Heart right ventricle (tissue), 16 donors: Measurements from ENCODE around the gene CCNF. TPM values are rescaled to one million over a fixed set of nuclear protein-coding genes. Genes with fewer than 3 reads are reported as not detected.

Source experiments
- ATAC-seq, 8 donors: fragments of 200-7000 bp; cut with Tn5 transposase; one replicate each; pipeline ENCODE4 v1.9.1; 2020; ENCODE audit warnings: mild to moderate bottlenecking in 8 of 8, moderate library complexity in 8 of 8, moderate number of reproducible peaks in 1 of 8
- DNase-seq, 2 donors: peaks; one replicate each; pipeline ENCODE4 v3.0.0-alpha.2; 2020
- H3K27ac ChIP-seq, 10 donors: fragments of 200-600 bp; sonication (generic) in 2 of 10; one replicate each; pipeline versions ENCODE4 v1.5.0 to v1.8.0; 2020 to 2022; ENCODE audit warnings: mild to moderate bottlenecking in 3 of 10
- H3K27me3 ChIP-seq, 7 donors: fragments of 200-600 bp; one replicate each; pipeline ENCODE4 v1.8.0; 2021 to 2022; ENCODE audit warnings: mild to moderate bottlenecking in 2 of 7
- H3K36me3 ChIP-seq, 9 donors: fragments of 200-600 bp; sonication (generic) in 1 of 9; one replicate each; pipeline versions ENCODE4 v1.5.0 to v1.8.0; 2020 to 2022; ENCODE audit warnings: mild to moderate bottlenecking in 2 of 9
- H3K4me1 ChIP-seq, 9 donors: fragments of 200-600 bp; sonication (generic) in 1 of 9; one replicate each; pipeline versions ENCODE4 v1.5.0 to v1.8.0; 2020 to 2022; ENCODE audit warnings: mild to moderate bottlenecking in 4 of 9
- H3K4me3 ChIP-seq, 10 donors: fragments of 200-600 bp; sonication (generic) in 2 of 10; one replicate each; pipeline versions ENCODE4 v1.5.0 to v1.8.0; 2020 to 2022; ENCODE audit warnings: mild to moderate bottlenecking in 7 of 10, moderate library complexity in 2 of 10
- H3K9me3 ChIP-seq, 11 donors: fragments of 200-600 bp in 10 of 11; sonication (generic) in 2 of 11; one replicate each; pipeline versions ENCODE4 v1.5.0 to v1.8.0; 2013 to 2022; ENCODE audit warnings: mild to moderate bottlenecking in 2 of 11, control low read depth in 1 of 11, moderate library complexity in 1 of 11
- WGBS, 2 donors: extraction: QIAGEN DNeasy Blood & Tissue Kit; methylation state at CpG; one replicate each; pipeline ENCODE4 v1.1.7; 2013; ENCODE audit warnings: inconsistent platforms in 1 of 2; 5-methylcytosine and 5-hydroxymethylcytosine counted together
- intact Hi-C, 10 donors: fragments of 100-400 bp; cut with DNase I; formaldehyde crosslinking; loops; one replicate each; pipeline versions ENCODE4 v1.11.1 to v1.14.2; 2022
- long read RNA-seq, 3 donors: library from polyadenylated mRNA; unstranded; transcript quantifications; one replicate each; pipeline ENCODE4 v2.0.0, GENCODE V29; 2020 to 2021
- polyA plus RNA-seq, 2 donors: library from polyadenylated mRNA; stranded (reverse); fragments of 200-250 nt; gene quantifications; one replicate each; pipeline ENCODE4 v1.2.3, GENCODE V29; 2013
- total RNA-seq, 10 donors: library from RNA; stranded (reverse); fragmentation: NEBNext Ultra II Directional in 3 of 10; extraction: Animal tissue kit (Norgen Biotek cat#: 25700) in 3 of 10; gene quantifications; one replicate each; pipeline versions ENCODE4 v1.2.1 to v1.2.4, GENCODE V29; 2021 to 2023
- TF ChIP-seq, protein P1 (sequence below), 9 donors: fragments of 200-600 bp; sonication (generic) in 2 of 9; IDR thresholded peaks; one replicate each; pipeline versions ENCODE4 v1.5.0 to v1.8.0; 2021 to 2022; ENCODE audit warnings: antibody characterized with exemption in 9 of 9, mild to moderate bottlenecking in 5 of 9, moderate library complexity in 1 of 9
- donor health status: Arrhythmogenic right ventricular cardiomyopathy.
- donor health status: ischemic (EF 13 %, LVEDD 7.1; RV severe dilation, severe dysfunction).
- donor health status: healthy with polysubstance abuse.
- donor health status: DM: no; HTN: yes; CAD: no.
- donor health status: DM: no; HTN: no; CAD: no.
- donor health status: ischemic (EF 25% LVEDD 6.9; RV normal size, moderate dysfunction).
- donor health status: ischemic (EF 25% LVEDD 5.7; RV mildly dilated, moderate dysfunction).
- donor health status: healthy.
- donor health status: DM: yes; HTN: yes; CAD: no.
- donor health status: Ischemic cardiomyopathy.
- donor health status: ischemic (EF 35%, LVEDD 5.7; RV mildly dilated, moderate dysfunction).
- donor health status: nonischemic (EF 11% LVEDD 7.7; RV severe dilation, severe dysfunction).
- donor health status: DM: yes; HTN: yes; CAD: no.
- donor health status: PGD.
- donor health status: ischemic (EF 29% LVEDD 5.4; RV normal size, mild dysfunction).
- donor health status: nonischemic (EF 23%, LVEDD 6.1; RV moderate dilation, normal function).

The CCNF gene, protein sequence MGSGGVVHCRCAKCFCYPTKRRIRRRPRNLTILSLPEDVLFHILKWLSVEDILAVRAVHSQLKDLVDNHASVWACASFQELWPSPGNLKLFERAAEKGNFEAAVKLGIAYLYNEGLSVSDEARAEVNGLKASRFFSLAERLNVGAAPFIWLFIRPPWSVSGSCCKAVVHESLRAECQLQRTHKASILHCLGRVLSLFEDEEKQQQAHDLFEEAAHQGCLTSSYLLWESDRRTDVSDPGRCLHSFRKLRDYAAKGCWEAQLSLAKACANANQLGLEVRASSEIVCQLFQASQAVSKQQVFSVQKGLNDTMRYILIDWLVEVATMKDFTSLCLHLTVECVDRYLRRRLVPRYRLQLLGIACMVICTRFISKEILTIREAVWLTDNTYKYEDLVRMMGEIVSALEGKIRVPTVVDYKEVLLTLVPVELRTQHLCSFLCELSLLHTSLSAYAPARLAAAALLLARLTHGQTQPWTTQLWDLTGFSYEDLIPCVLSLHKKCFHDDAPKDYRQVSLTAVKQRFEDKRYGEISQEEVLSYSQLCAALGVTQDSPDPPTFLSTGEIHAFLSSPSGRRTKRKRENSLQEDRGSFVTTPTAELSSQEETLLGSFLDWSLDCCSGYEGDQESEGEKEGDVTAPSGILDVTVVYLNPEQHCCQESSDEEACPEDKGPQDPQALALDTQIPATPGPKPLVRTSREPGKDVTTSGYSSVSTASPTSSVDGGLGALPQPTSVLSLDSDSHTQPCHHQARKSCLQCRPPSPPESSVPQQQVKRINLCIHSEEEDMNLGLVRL
- total RNA-seq, result 1 to 10 TPM in 6 of 10 donors, under 1 TPM in 4; 0.62 to 3.4 (median 1.1) TPM
- polyA plus RNA-seq, result under 1 TPM; 0.51 to 0.93 TPM
- long read RNA-seq, donor 1, partial matches to known transcripts, result 0 of 1 reads
- long read RNA-seq, donor 1, other reads (novel, unspliced or antisense), result 1 of 1 reads
- long read RNA-seq, donor 2, partial matches to known transcripts, result 0 of 4 reads
- long read RNA-seq, donor 2, other reads (novel, unspliced or antisense), result 3 of 4 reads
- long read RNA-seq, donor 3, full-length matches to known transcripts, result 1 of 9 reads
- long read RNA-seq, donor 3, partial matches to known transcripts, result 1 of 9 reads
- long read RNA-seq, donor 3, other reads (novel, unspliced or antisense), result 7 of 9 reads

DNA sequence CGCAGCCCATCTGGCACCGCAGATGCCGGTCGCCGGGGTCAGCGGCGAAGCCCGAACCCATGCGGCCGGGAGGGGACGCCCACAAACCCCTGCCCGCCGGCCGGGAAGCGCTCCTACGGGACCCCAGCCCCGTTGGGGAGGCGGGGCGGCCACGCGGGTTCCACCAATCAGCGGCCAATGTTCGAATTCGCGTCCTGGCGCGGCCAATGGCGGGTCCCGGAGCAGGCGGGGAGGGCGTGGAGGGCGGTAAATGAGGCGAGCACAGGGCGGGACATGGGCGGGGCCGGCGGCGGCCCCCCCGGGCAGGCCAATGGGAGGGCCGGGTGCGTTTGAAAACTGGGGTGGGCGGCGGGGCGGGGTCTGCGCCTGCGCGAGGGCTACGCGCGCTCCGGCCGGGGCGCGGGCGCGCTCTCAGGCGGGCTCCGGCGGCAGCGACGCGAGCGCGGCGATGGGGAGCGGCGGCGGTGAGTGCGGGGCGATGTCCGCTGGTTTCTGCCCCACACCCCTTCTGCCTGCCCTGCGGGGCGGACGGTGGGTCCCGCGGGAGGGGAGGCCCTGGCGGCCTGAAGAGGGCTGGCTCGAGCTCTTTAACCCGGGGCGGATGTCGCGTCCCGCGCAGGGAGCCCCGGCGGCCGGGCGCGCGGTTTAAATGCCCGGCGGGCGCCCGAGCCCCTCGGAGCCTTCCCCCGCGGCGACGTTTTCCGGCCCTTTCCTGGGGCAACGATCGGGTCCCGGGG lies at the start of gene CCNF:
CCNF (plus strand) TSS at position 414 of the 737 bp plus-strand sequence; CDS start at position 449, 35 bp downstream.
- Histone ChIP-seq H3K4me1 (peaks cover 6 to 22% (median 19%) of the 10 kb centered on the region in 9 donors), H3K9me3 (no peaks in the 10 kb centered on the region), H3K27me3 (no peaks in the 10 kb centered on the region), H3K4me3 (peak within 1 kb of the TSS; percentile 41 to 98 (median 84)), H3K27ac (peak within 1 kb of the TSS in 9 of 10 donors; percentile 50 to 89 (median 77)), H3K36me3 (peaks cover 0 to 29% (median 0%) of the 10 kb centered on the region in 9 donors)
- TF ChIP-seq, protein P1, sequence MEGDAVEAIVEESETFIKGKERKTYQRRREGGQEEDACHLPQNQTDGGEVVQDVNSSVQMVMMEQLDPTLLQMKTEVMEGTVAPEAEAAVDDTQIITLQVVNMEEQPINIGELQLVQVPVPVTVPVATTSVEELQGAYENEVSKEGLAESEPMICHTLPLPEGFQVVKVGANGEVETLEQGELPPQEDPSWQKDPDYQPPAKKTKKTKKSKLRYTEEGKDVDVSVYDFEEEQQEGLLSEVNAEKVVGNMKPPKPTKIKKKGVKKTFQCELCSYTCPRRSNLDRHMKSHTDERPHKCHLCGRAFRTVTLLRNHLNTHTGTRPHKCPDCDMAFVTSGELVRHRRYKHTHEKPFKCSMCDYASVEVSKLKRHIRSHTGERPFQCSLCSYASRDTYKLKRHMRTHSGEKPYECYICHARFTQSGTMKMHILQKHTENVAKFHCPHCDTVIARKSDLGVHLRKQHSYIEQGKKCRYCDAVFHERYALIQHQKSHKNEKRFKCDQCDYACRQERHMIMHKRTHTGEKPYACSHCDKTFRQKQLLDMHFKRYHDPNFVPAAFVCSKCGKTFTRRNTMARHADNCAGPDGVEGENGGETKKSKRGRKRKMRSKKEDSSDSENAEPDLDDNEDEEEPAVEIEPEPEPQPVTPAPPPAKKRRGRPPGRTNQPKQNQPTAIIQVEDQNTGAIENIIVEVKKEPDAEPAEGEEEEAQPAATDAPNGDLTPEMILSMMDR (IDR thresholded peaks at IDR 0.05), result peak in 3 of 9 donors; percentile 12 to 32 (median 22)
- intact Hi-C loops, result loop anchor here in 8 of 10 donors (1.0 to 10.0 kb wide), 7 partner anchors 40 to 162 kb away; partner anchors contain the start of genes ABCA3 (in 2 of the 8) and RNPS1 (in 1 of the 8)
- ATAC-seq (peak; percentile 97 to 99 (median 99)), DNase-seq (peak; percentile 97 to 99)
- whole genome bisulfite sequencing, 2 donors, result 0 to 1% methylated on average over 72 to 103 of the region's 103 CpGs

DNA sequence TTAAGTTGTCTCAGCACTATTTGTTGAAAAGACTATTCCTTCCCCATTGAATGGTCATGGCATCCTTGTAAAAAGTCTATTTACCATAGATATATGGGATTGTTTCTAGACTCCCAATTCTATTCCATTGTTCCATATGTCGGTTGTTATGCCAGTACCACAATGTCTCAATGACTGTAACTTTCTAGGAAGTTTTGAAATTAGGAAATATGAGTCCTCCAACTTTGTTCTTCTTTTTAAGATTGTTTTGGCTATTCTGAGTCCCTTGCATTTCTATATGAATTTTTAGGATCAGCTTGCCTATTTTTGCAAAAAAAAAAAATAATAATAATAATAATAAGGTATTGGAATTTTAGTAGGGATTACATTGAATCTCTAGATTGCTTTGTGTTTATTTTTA lies 45.7 kb upstream of the CCNF start:
- DNase-seq (no peak), ATAC-seq (no peak)
- H3K36me3 ChIP-seq, result no peaks in the 10 kb centered on the region
- H3K9me3 ChIP-seq, result peaks cover 0 to 7% (median under 1%) of the 10 kb centered on the region in 11 donors
- no peak overlapping the region for H3K27ac ChIP-seq
- H3K4me1 ChIP-seq, result no peaks in the 10 kb centered on the region
- peaks cover 0 to 5% (median 0%) of the 10 kb centered on the region in 7 donors for H3K27me3 ChIP-seq
- intact Hi-C loops, result no loop called here
- TF ChIP-seq, protein P1 (IDR thresholded peaks at IDR 0.05), result no peak
- 93 to 100% methylated on average over 1 of the region's 1 CpG for WGBS, 2 donors
- no peak overlapping the region for H3K4me3 ChIP-seq

DNA sequence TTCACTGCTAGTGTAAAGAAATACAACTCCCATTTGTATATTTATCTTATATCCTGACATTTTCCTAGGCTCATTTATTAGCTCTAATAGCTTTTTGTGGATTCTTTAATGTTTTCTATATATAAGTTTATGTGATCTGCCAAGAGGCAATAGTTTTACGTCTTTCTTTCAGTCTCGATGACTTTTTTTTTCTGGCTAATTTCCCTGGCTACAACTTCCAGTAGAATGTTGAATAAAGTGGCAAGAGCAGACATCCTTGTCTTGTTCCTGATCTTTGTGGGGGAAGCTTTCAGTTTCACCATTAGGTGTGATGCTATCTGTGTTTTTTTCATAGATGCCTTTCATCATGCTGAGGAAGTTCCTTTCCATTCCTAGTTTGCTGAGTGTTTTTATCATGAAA lies 44.8 kb upstream of the CCNF start:
- peaks cover 0 to 5% (median 0%) of the 10 kb centered on the region in 7 donors for H3K27me3 ChIP-seq
- no peak for DNase-seq
- ATAC-seq, result no peak
- intact Hi-C loops, result no loop called here
- H3K9me3 ChIP-seq, result peaks cover 0 to 16% (median 8%) of the 10 kb centered on the region in 11 donors
- 17 to 52% methylated on average over 2 of the region's 2 CpGs for WGBS, 2 donors
- H3K4me3 ChIP-seq, result no peak overlapping the region
- TF ChIP-seq, protein P1 (IDR thresholded peaks at IDR 0.05), result no peak
- no peaks in the 10 kb centered on the region for H3K36me3 ChIP-seq
- H3K4me1 ChIP-seq, result no peaks in the 10 kb centered on the region
- H3K27ac ChIP-seq, result no peak overlapping the region
